ENCODE data around the gene CBX4. TPM values are rescaled to one million over a fixed set of nuclear protein-coding genes. Genes with fewer than 3 reads are reported as not detected.
A peak's percentile ranks its signal among the peaks of the same experiment; 100 is the strongest.

CBX4 gene
- total and polyA plus RNA-seq, 2 of the 13 experiments (the other 11 are each of a cell fraction or from before 2014, with no cell fraction given): 25.8 to 50.8 TPM

GRCh38 chr17:79811011-79811867, 28.0 kb downstream of the CBX4 start (continued):
- 0 out of 2 replicates have a peak, but pooled peaks have one; percentile 31 for TF ChIP-seq ZNF276 (CRISPR knock-in tag; IDR thresholded peaks at IDR 0.05; ENCODE audit: low read depth)
- TF ChIP-seq ZNF251 (CRISPR knock-in tag; IDR thresholded peaks at IDR 0.05): 0 out of 2 replicates have a peak, but pooled peaks have one; percentile 41
- peak; percentile 15; the same call in 1 of the 2 replicates for TF ChIP-seq ZFY (CRISPR knock-in tag; IDR thresholded peaks at IDR 0.05)
- no peak; the same call in 1 of the 2 replicates for TF ChIP-seq ZNF678 (CRISPR knock-in tag; IDR thresholded peaks at IDR 0.05)
- no peak for TF ChIP-seq ELK4 (CRISPR knock-in tag; IDR thresholded peaks at IDR 0.05; ENCODE audit: borderline replicate concordance)
- no peak for TF ChIP-seq ZNF513 (CRISPR knock-in tag; conservative IDR thresholded peaks at IDR 0.05)
- TF ChIP-seq RBM22 (optimal IDR thresholded peaks at IDR 0.05; ENCODE audit: low read length): no peak
- peak; percentile 38; the same call in 1 of the 2 replicates for TF ChIP-seq MIER2 (CRISPR knock-in tag; IDR thresholded peaks at IDR 0.05)
- TF ChIP-seq MLX (CRISPR knock-in tag; IDR thresholded peaks at IDR 0.05): no peak
- 0 out of 2 replicates have a peak, but pooled peaks have one; percentile 27 for TF ChIP-seq ZNF652 (CRISPR knock-in tag; IDR thresholded peaks at IDR 0.05; ENCODE audit: borderline replicate concordance, low read depth)
- TF ChIP-seq ZBTB40 (IDR thresholded peaks at IDR 0.05): no peak
- no peak for TF ChIP-seq ZBTB40 (CRISPR knock-in tag; IDR thresholded peaks at IDR 0.05)
